IMR-90 (cell line): ENCODE results near the gene PIMREG. TPM values are rescaled to one million over a fixed set of nuclear protein-coding genes. Genes with fewer than 3 reads are reported as not detected.

ENCODE experiments used
- ATAC-seq: fragments of 200-7000 bp; cut with Tn5 transposase; 2 replicates; pipeline ENCODE4 v1.9.1; 2020; ENCODE audit warnings: low read depth, mild to moderate bottlenecking, moderate library complexity
- BruUV-seq: library from RNA; stranded (reverse); fragments of 400-500 nt; replicated peaks from 2 replicates; lab custom pipeline; 2021; lab: Mats Ljungman, UMichigan
- CTCF ChIA-PET: fragments of 300-600 bp; formaldehyde crosslinking; extraction: SDS; loops from one replicate; lab custom pipeline; 2021; ENCODE audit warnings: antibody characterized with exemption; lab: Yijun Ruan, JAX
- POLR2A ChIA-PET: fragments of 300-600 bp; sonication (Branson Sonifier 250); formaldehyde crosslinking; loops from one replicate; lab custom pipeline; 2022; ENCODE audit warnings: antibody characterized with exemption; ENCODE audit not compliant: unreplicated experiment; lab: Charles Lee
- DNase-seq: peaks from one replicate; pipeline ENCODE4 v3.0.0; 2013
- H2AFZ ChIP-seq: replicated peaks from 2 replicates; pipeline ENCODE3; 2013; ENCODE audit warnings: low read length, mild to moderate bottlenecking; ENCODE audit not compliant: poor library complexity
- H2AK5ac ChIP-seq: 2 replicates; pipeline ENCODE4 v1.6.1; 2013; ENCODE audit warnings: low read depth, low read length, inconsistent platforms
- H2AK9ac ChIP-seq: replicated peaks from 2 replicates; pipeline ENCODE3; 2013; ENCODE audit warnings: mild to moderate bottlenecking, low read depth, low read length, moderate library complexity; ENCODE audit not compliant: poor library complexity
- H2BK120ac ChIP-seq: 2 replicates; pipeline ENCODE4 v1.6.1; 2013; ENCODE audit warnings: low read depth, low read length, inconsistent platforms
- H2BK15ac ChIP-seq: 3 replicates; pipeline ENCODE4 v1.6.1; 2013; ENCODE audit warnings: low read depth, low read length, inconsistent platforms
- H2BK20ac ChIP-seq: 2 replicates; pipeline ENCODE4 v1.6.1; 2013; ENCODE audit warnings: low read depth, mild to moderate bottlenecking, inconsistent platforms, low read length, moderate library complexity
- H2BK5ac ChIP-seq: 2 replicates; pipeline ENCODE4 v1.6.1; 2013; ENCODE audit warnings: mild to moderate bottlenecking, low read depth, low read length, inconsistent platforms; ENCODE audit not compliant: poor library complexity, severe bottlenecking
- H3K14ac ChIP-seq: replicated peaks from 2 replicates; pipeline ENCODE4 v1.6.1; 2013; ENCODE audit warnings: low read depth, low read length, inconsistent platforms
- H3K18ac ChIP-seq: 2 replicates; pipeline ENCODE4 v1.6.1; 2013; ENCODE audit warnings: low read depth, low read length, control low read depth
- H3K23ac ChIP-seq: 2 replicates; pipeline ENCODE4 v1.6.1; 2013; ENCODE audit warnings: low read depth, low read length, inconsistent platforms
- H3K27ac ChIP-seq: 2 replicates; pipeline ENCODE4 v1.5.1; 2013; ENCODE audit warnings: mild to moderate bottlenecking, control low read depth, low read length; ENCODE audit not compliant: insufficient read depth
- H3K27me3 ChIP-seq: 2 replicates; pipeline ENCODE4 v1.6.1; 2013; ENCODE audit warnings: low read length; ENCODE audit not compliant: control insufficient read depth, insufficient read depth
- H3K36me3 ChIP-seq: 2 replicates; pipeline ENCODE4 v1.6.1; 2013; ENCODE audit warnings: low read length, mixed read lengths; ENCODE audit not compliant: control insufficient read depth, insufficient read depth
- H3K4ac ChIP-seq: 2 replicates; pipeline ENCODE4 v1.6.1; 2013; ENCODE audit warnings: low read depth, low read length, inconsistent platforms
- H3K4me1 ChIP-seq: 2 replicates; pipeline ENCODE4 v1.6.1; 2013; ENCODE audit warnings: low read length, mixed read lengths; ENCODE audit not compliant: control insufficient read depth, insufficient read depth
- H3K4me2 ChIP-seq: 2 replicates; pipeline ENCODE4 v1.6.1; 2013; ENCODE audit warnings: low read depth, mild to moderate bottlenecking, control low read depth, low read length, moderate library complexity
- H3K4me3 ChIP-seq: 2 replicates; pipeline ENCODE4 v1.5.1; 2013; ENCODE audit warnings: low read depth, mild to moderate bottlenecking, control low read depth, low read length, moderate library complexity; ENCODE audit not compliant: insufficient read depth
- H3K56ac ChIP-seq: 2 replicates; pipeline ENCODE4 v1.6.1; 2013; ENCODE audit warnings: low read length, inconsistent platforms; ENCODE audit not compliant: insufficient read depth; ENCODE audit errors: extremely low read depth
- H3K79me1 ChIP-seq, 2 experiments: 2 replicates each; pipeline ENCODE4 v1.6.1; 2013; ENCODE audit warnings: low read length in 2 of 2, inconsistent platforms in 1 of 2, low read depth in 1 of 2
- H3K9ac ChIP-seq: 2 replicates; pipeline ENCODE4 v1.6.1; 2013; ENCODE audit warnings: low read depth, low read length, control low read depth
- H3K9me1 ChIP-seq: 2 replicates; pipeline ENCODE4 v1.6.1; 2013; ENCODE audit warnings: low read length, inconsistent platforms; ENCODE audit not compliant: insufficient read depth
- H3K9me3 ChIP-seq: 2 replicates; pipeline ENCODE4 v1.6.1; 2013; ENCODE audit warnings: low read length; ENCODE audit not compliant: control insufficient read depth, insufficient read depth
- H4K20me1 ChIP-seq: 2 replicates; pipeline ENCODE4 v1.6.1; 2013; ENCODE audit warnings: low read length, inconsistent platforms; ENCODE audit not compliant: insufficient read depth
- H4K5ac ChIP-seq: 2 replicates; pipeline ENCODE4 v1.6.1; 2013; ENCODE audit warnings: mild to moderate bottlenecking, low read depth, low read length, control low read depth
- H4K8ac ChIP-seq, 2 experiments: 2 replicates each; pipeline ENCODE4 v1.6.1; 2013; ENCODE audit warnings: low read depth in 2 of 2, low read length in 2 of 2, control low read depth in 1 of 2, inconsistent platforms in 1 of 2
- H4K91ac ChIP-seq: 2 replicates; pipeline ENCODE4 v1.6.1; 2013; ENCODE audit warnings: low read depth, low read length, inconsistent platforms; ENCODE audit not compliant: insufficient read depth
- BHLHE40 ChIP-seq: fragments of 150-350 bp; IDR thresholded peaks from 2 replicates; pipeline ENCODE4 v1.6.1; 2016; ENCODE audit warnings: mild to moderate bottlenecking, low read depth, low read length
- CHD1 ChIP-seq: IDR thresholded peaks from 2 replicates; pipeline ENCODE4 v1.6.1; 2012; ENCODE audit warnings: low read depth, low read length, improper control_type of control experiment
- CTCF ChIP-seq: conservative IDR thresholded peaks from 2 replicates; pipeline ENCODE4 v1.5.1; 2012; ENCODE audit warnings: mild to moderate bottlenecking, low read depth, low read length, improper control_type of control experiment
- MAFK ChIP-seq: IDR thresholded peaks from 2 replicates; pipeline ENCODE4 v1.6.1; 2012; ENCODE audit warnings: low read depth, low read length, improper control_type of control experiment
- MAZ ChIP-seq: IDR thresholded peaks from 2 replicates; pipeline ENCODE4 v1.6.1; 2012; ENCODE audit warnings: low read depth, mild to moderate bottlenecking, low read length, improper control_type of control experiment, moderate library complexity, borderline replicate concordance
- POLR2A ChIP-seq: IDR thresholded peaks from 2 replicates; pipeline ENCODE4 v1.6.1; 2012; ENCODE audit warnings: mild to moderate bottlenecking, low read depth, low read length
- RAD21 ChIP-seq: IDR thresholded peaks from 2 replicates; pipeline ENCODE4 v1.6.1; 2012; ENCODE audit warnings: low read length, improper control_type of control experiment
- RCOR1 ChIP-seq: IDR thresholded peaks from 2 replicates; pipeline ENCODE4 v1.6.1; 2012; ENCODE audit warnings: mild to moderate bottlenecking, low read length, improper control_type of control experiment; ENCODE audit not compliant: insufficient replicate concordance
- RFX5 ChIP-seq: IDR thresholded peaks from 2 replicates; pipeline ENCODE4 v1.8.0; 2012; ENCODE audit warnings: low read depth, mild to moderate bottlenecking, low read length, moderate library complexity
- WGBS, 2 experiments: methylation state at CpG; one replicate each; pipeline versions ENCODE4 v1.1.5 to v1.1.7; 2013; ENCODE audit warnings: missing lambda C conversion rate in 2 of 2; ENCODE audit not compliant: insufficient read length in 1 of 2; ENCODE audit errors: extremely low coverage in 2 of 2; 5-methylcytosine and 5-hydroxymethylcytosine counted together
- dilution Hi-C: fragments of 300-500 bp; cut with HindIII; formaldehyde crosslinking; loops from one replicate; pipeline ENCODE4 v1.14.3; 2018; ENCODE audit warnings: low sequenced_read_pairs; ENCODE audit not compliant: unreplicated experiment
- in situ Hi-C: fragments of 300-500 bp; cut with MboI; formaldehyde crosslinking; loops from 3 replicates; pipeline ENCODE4 v1.14.3; 2019; ENCODE audit warnings: low sequenced_read_pairs, inconsistent platforms, mixed read lengths
- intact Hi-C: fragments of 100-400 bp; cut with micrococcal nuclease; formaldehyde crosslinking; loops from 2 replicates; pipeline ENCODE4 v1.10.0; 2022
- polyA plus RNA-seq, 3 experiments: library from polyadenylated mRNA; depleted of rRNA; stranded (reverse); fragments of >200 nt; gene quantifications; 2 replicates each; pipeline ENCODE4 v1.2.3, GENCODE V29; 2012; ENCODE audit warnings: low replicate concordance in 1 of 3
- total RNA-seq: library from RNA; depleted of rRNA; stranded (reverse); fragments of >200 nt; gene quantifications from 2 replicates; pipeline ENCODE4 v1.2.3, GENCODE V29; 2012
- TF ChIP-seq, protein P1 (sequence below): fragments of 150-350 bp; IDR thresholded peaks from 2 replicates; pipeline ENCODE4 v1.6.1; 2017; ENCODE audit warnings: mild to moderate bottlenecking, antibody characterized with exemption, low read length, low read depth

PIMREG gene
- total and polyA plus RNA-seq, 2 of the 4 experiments (the other 2 are of a cell fraction): 21.5 to 25.9 TPM

- Histone ChIP-seq H2BK20ac (no peak overlapping the region), H3K9me3 (no peaks in the 10 kb centered on the region), H3K9ac (no peak overlapping the region), H3K56ac (no peak overlapping the region), H4K91ac (no peak overlapping the region), H3K4me1 (no peaks in the 10 kb centered on the region; the same call in 1 of the 2 replicates), H3K9me1 (peaks cover 3% of the 10 kb centered on the region; the same call in 1 of the 2 replicates), H4K20me1 (no peaks in the 10 kb centered on the region), H3K27ac (no peak overlapping the region), H2AFZ (peak overlapping the region; percentile 26), H3K4ac (no peak overlapping the region), H2BK5ac (no peak overlapping the region), H2AK5ac (no peak overlapping the region), H3K18ac (no peak overlapping the region), H2BK120ac (no peak overlapping the region), H3K27me3 (peaks cover 10% of the 10 kb centered on the region; the same call in 1 of the 2 replicates), H3K4me2 (no peak overlapping the region), H4K5ac (no peak overlapping the region), H3K14ac (no peak overlapping the region), H3K23ac (no peak overlapping the region), H2AK9ac (no peak overlapping the region), H3K79me1 (no peaks in the 10 kb centered on the region), H2BK15ac (no peak overlapping the region), H3K36me3 (no peaks in the 10 kb centered on the region), H3K4me3 (no peak overlapping the region), H4K8ac (no peak overlapping the region)
- intact Hi-C loops: no loop called here
- DNase-seq (no peak), ATAC-seq (no peak)
- BruUV-seq: no TSS peak
- ChIA-PET POLR2A (no interaction called here), CTCF (no interaction called here)
- TF ChIP-seq MAZ (no peak), RFX5 (no peak), MAFK (no peak), CTCF (no peak), POLR2A (no peak), CHD1 (no peak), RAD21 (no peak), BHLHE40 (no peak), RCOR1 (no peak)
- TF ChIP-seq, protein P1, sequence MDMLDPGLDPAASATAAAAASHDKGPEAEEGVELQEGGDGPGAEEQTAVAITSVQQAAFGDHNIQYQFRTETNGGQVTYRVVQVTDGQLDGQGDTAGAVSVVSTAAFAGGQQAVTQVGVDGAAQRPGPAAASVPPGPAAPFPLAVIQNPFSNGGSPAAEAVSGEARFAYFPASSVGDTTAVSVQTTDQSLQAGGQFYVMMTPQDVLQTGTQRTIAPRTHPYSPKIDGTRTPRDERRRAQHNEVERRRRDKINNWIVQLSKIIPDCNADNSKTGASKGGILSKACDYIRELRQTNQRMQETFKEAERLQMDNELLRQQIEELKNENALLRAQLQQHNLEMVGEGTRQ: no peak
- WGBS, 2 experiments: 61% methylated on average over 7 of the region's 17 CpGs; no CpG with 5 or more reads in 1 of the 2 experiments
- in situ Hi-C loops: no loop called here
- dilution Hi-C loops: no loop called here
Measured at GRCh38 chr17:6497496-6498221, 53.4 kb downstream of the PIMREG start.
